ENCODE results near the gene SLC6A8. TPM values are rescaled to one million over a fixed set of nuclear protein-coding genes. Genes with fewer than 3 reads are reported as not detected.

SLC6A8 gene
- total RNA-seq, 2 donors from 2014 or later: 71.3 to 76.6 TPM

DNA sequence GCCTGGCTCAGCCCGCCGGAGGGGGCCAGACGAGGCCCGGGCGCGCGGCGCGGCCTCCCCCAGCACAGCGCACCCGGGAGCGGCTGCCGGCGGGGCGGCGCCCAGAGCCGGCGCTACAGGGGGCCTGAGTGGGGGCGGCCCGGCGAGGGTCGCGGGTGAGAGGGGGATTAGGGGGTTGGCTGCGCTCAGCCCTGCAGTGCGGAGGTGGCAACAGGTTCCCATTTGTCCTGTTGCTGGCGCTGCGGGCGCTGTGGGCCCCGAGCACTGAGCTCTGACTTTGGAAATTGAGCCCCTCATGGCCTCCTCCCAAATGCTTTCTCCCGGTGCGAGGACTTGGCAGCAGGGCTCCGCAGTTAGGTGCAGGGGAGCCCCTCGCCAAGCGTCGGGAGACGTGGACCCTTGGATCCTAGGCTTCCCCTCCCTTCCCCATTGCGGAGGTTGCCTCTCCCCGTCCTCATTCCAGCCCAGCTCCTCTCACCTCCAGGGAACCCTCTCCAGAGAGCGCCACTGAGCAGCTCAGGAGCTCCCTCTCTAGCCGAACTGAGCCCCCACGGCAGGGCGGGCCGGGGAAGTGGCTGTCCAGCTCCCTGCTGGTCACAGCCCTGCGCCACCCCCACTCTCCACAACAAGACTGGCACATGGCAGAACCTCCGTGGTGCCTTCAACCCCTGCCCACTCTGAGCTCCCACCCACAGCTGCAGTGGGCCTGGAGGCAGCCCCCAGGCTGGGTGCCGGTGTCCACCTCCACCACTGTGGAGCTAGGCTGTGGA is 43.2 kb upstream of the SLC6A8 start:
- DNase-seq (ENCODE audit: low spot score): no peak

GRCh38 chrX:153645151-153645550 is 42.6 kb upstream of the SLC6A8 start:
- DNase-seq (ENCODE audit: low spot score): no peak
- H3K9me3 ChIP-seq: no peaks in the 10 kb centered on the region
- H3K4me1 ChIP-seq: peaks cover 0 to 20% of the 10 kb centered on the region in 2 donors
- no peak overlapping the region for H3K4me3 ChIP-seq
- TF ChIP-seq, protein P1, sequence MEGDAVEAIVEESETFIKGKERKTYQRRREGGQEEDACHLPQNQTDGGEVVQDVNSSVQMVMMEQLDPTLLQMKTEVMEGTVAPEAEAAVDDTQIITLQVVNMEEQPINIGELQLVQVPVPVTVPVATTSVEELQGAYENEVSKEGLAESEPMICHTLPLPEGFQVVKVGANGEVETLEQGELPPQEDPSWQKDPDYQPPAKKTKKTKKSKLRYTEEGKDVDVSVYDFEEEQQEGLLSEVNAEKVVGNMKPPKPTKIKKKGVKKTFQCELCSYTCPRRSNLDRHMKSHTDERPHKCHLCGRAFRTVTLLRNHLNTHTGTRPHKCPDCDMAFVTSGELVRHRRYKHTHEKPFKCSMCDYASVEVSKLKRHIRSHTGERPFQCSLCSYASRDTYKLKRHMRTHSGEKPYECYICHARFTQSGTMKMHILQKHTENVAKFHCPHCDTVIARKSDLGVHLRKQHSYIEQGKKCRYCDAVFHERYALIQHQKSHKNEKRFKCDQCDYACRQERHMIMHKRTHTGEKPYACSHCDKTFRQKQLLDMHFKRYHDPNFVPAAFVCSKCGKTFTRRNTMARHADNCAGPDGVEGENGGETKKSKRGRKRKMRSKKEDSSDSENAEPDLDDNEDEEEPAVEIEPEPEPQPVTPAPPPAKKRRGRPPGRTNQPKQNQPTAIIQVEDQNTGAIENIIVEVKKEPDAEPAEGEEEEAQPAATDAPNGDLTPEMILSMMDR (IDR thresholded peaks at IDR 0.05): no peak
- H3K36me3 ChIP-seq: no peaks in the 10 kb centered on the region
- H3K27me3 ChIP-seq: peaks cover 0 to 27% of the 10 kb centered on the region in 2 donors
- H3K27ac ChIP-seq: no peak overlapping the region

More for the DNA sequence above, 43.2 kb upstream of the SLC6A8 start:
- no peaks in the 10 kb centered on the region for H3K36me3 ChIP-seq
- no peak overlapping the region for H3K4me3 ChIP-seq
- no peaks in the 10 kb centered on the region for H3K9me3 ChIP-seq
- TF ChIP-seq, protein P1 (IDR thresholded peaks at IDR 0.05): no peak
- peaks cover 0 to 27% of the 10 kb centered on the region in 2 donors for H3K27me3 ChIP-seq
- H3K27ac ChIP-seq: no peak overlapping the region
- H3K4me1 ChIP-seq: peaks cover 0 to 20% of the 10 kb centered on the region in 2 donors

GRCh38 chrX:153645921-153646488 is 41.7 kb upstream of the SLC6A8 start:
- DNase-seq (ENCODE audit: low spot score): no peak
- Histone ChIP-seq H3K4me3 (no peak overlapping the region), H3K27ac (no peak overlapping the region), H3K9me3 (no peaks in the 10 kb centered on the region), H3K27me3 (peaks cover 0 to 27% of the 10 kb centered on the region in 2 donors), H3K4me1 (peaks cover 0 to 20% of the 10 kb centered on the region in 2 donors), H3K36me3 (no peaks in the 10 kb centered on the region)
- TF ChIP-seq, protein P1 (IDR thresholded peaks at IDR 0.05): no peak

GRCh38 chrX:153646620-153647373 is 40.9 kb upstream of the SLC6A8 start, which contains the start of gene DUSP9:
Gene DUSP9, plus strand, starts transcription at chrX:153647203. Its CDS starts 751 bp downstream, at chrX:153647954.
- Histone ChIP-seq H3K4me3 (peak within 1 kb of the TSS in 1 of 2 donors; percentile 27), H3K4me1 (peaks cover 0 to 17% of the 10 kb centered on the region in 2 donors), H3K9me3 (no peaks in the 10 kb centered on the region), H3K27ac (no peak within 1 kb of the TSS), H3K27me3 (peaks cover 0 to 27% of the 10 kb centered on the region in 2 donors), H3K36me3 (no peaks in the 10 kb centered on the region)
- TF ChIP-seq, protein P1 (IDR thresholded peaks at IDR 0.05): no peak
- no peak for DNase-seq (ENCODE audit: low spot score)

- Histone ChIP-seq H3K36me3 (no peaks in the 10 kb centered on the region), H3K4me3 (peak overlapping the region in 1 of 2 donors; percentile 27), H3K4me1 (peaks cover 0 to 8% of the 10 kb centered on the region in 2 donors), H3K9me3 (no peaks in the 10 kb centered on the region), H3K27ac (no peak overlapping the region), H3K27me3 (peaks cover 0 to 18% of the 10 kb centered on the region in 2 donors)
- TF ChIP-seq, protein P1 (IDR thresholded peaks at IDR 0.05): no peak
- no peak for DNase-seq (ENCODE audit: low spot score)
These were observed 40.0 kb upstream of the SLC6A8 start for GRCh38 chrX:153647461-153648357.

Data from right atrium auricular region (tissue), 2 donors.